Thyroid gland (tissue), 4 donors: ENCODE measurements around the gene STIM1. TPM values are rescaled to one million over a fixed set of nuclear protein-coding genes. Genes with fewer than 3 reads are reported as not detected.

Source experiments
- DNase-seq, 2 donors: peaks; one replicate each; pipeline ENCODE4 v3.0.0-alpha.2; 2019
- H3K27ac ChIP-seq, 3 donors: fragments of 200-600 bp; sonication (generic); 1 replicate in 2 of 3; 2 replicates in 1 of 3; pipeline ENCODE4 v1.5.1; 2016 to 2019; ENCODE audit warnings: mild to moderate bottlenecking in 1 of 3, moderate library complexity in 1 of 3
- H3K27me3 ChIP-seq: fragments of 200-600 bp; sonication (generic); one replicate; pipeline ENCODE4 v1.5.1; 2019
- H3K36me3 ChIP-seq, 2 donors: fragments of 200-600 bp; sonication (generic); one replicate each; pipeline ENCODE4 v1.5.1; 2016 to 2019
- H3K4me1 ChIP-seq, 2 donors: fragments of 200-600 bp; sonication (generic); one replicate each; pipeline ENCODE4 v1.5.1; 2017 to 2019
- H3K4me3 ChIP-seq, 3 donors: fragments of 200-600 bp; sonication (generic); replicated peaks in 1 of 3; 1 replicate in 2 of 3; 2 replicates in 1 of 3; pipeline ENCODE4 v1.5.1; 2016; ENCODE audit warnings: mild to moderate bottlenecking in 1 of 3
- H3K9me3 ChIP-seq: fragments of 200-600 bp; sonication (generic); one replicate; pipeline ENCODE4 v1.5.1; 2017
- CTCF ChIP-seq, 6 experiments: fragments of 200-600 bp in 3 of 6; fragments of 450-650 bp in 3 of 6; sonication (generic) in 3 of 6; IDR thresholded peaks; one replicate each; pipeline ENCODE4 v1.5.1; 2016 to 2019; ENCODE audit warnings: antibody characterized with exemption in 6 of 6, mild to moderate bottlenecking in 2 of 6, inconsistent platforms in 1 of 6, moderate library complexity in 1 of 6
- POLR2A ChIP-seq, 2 donors: fragments of 450-650 bp; IDR thresholded peaks; one replicate each; pipeline ENCODE4 v1.6.1; 2017; ENCODE audit warnings: antibody characterized with exemption in 2 of 2, mild to moderate bottlenecking in 2 of 2, moderate library complexity in 1 of 2
- WGBS, 2 donors: methylation state at CpG; one replicate each; pipeline ENCODE4 v1.1.5; 2017; 5-methylcytosine and 5-hydroxymethylcytosine counted together
- intact Hi-C: fragments of 100-400 bp; cut with DNase I; formaldehyde crosslinking; loops from one replicate; pipeline ENCODE4 v1.15.1; 2023
- total RNA-seq, 4 donors: library from RNA; depleted of rRNA; stranded (reverse); fragments of >200 nt; gene quantifications; one replicate each; pipeline ENCODE4 v1.2.3, GENCODE V29; 2016

The STIM1 gene
- total RNA-seq, 4 donors from 2014 or later, result 54.3 to 89.2 (median 71.0) TPM

GRCh38 chr11:3853899-3854659 is 1.4 kb upstream of the STIM1 start:
- Histone ChIP-seq H3K4me3 (no peak overlapping the region), H3K9me3 (no peaks in the 10 kb centered on the region), H3K4me1 (peaks cover 30 to 37% of the 10 kb centered on the region in 2 donors), H3K27ac (peak overlapping the region; percentile 78 to 95 (median 95)), H3K27me3 (no peaks in the 10 kb centered on the region), H3K36me3 (no peaks in the 10 kb centered on the region)
- WGBS, 2 donors, result 49 to 55% methylated on average over 11 of the region's 11 CpGs
- DNase-seq, result peak; percentile 78 to 82
- TF ChIP-seq POLR2A (IDR thresholded peaks at IDR 0.05) (peak in 1 of 2 donors; percentile 20), CTCF (IDR thresholded peaks at IDR 0.05) (no peak)
- intact Hi-C loops, result loop anchor here (2.0 kb wide), 1 partner anchor 219 kb away; no protein-coding TSS in a partner anchor

DNA sequence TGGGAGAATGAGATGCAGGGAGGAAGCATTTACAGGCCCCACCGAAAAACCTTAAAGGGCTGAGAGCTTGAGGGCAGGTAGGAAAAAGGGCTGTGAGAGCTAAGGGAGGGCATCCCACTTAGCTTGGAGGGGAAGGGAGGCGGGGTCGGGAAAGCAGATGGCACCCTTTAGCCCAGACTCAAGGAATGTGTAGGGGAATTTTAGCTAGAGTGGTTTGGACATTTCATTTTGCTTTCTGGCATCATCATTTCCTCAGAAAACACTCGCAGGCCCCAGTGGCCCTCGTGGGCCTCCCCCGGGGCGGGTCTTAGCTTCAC is 846 bp upstream of the STIM1 start:
- 23% methylated on average over 5 to 6 of the region's 7 CpGs for WGBS, 2 donors
- peak overlapping the region; percentile 78 to 95 (median 95) for H3K27ac ChIP-seq
- intact Hi-C loops, result loop anchor here (2.0 kb wide), 1 partner anchor 218 kb away; no protein-coding TSS in a partner anchor

GRCh38 chr11:3855808-3856491 is 486 bp downstream of the STIM1 start:
- peak; percentile 56 to 59 for DNase-seq
- TF ChIP-seq POLR2A (IDR thresholded peaks at IDR 0.05) (peak in 1 of 2 donors; percentile 26), CTCF (IDR thresholded peaks at IDR 0.05) (no peak)
- no peaks in the 10 kb centered on the region for H3K36me3 ChIP-seq
- peak overlapping the region; percentile 93 to 95 (median 95) for H3K27ac ChIP-seq
- intact Hi-C loops, result loop anchor here (2.0 to 5.0 kb wide), 2 partner anchors 91 to 217 kb away; no protein-coding TSS in a partner anchor
- H3K9me3 ChIP-seq, result no peaks in the 10 kb centered on the region
- peak overlapping the region; percentile 78 to 96 (median 93) for H3K4me3 ChIP-seq
- no peaks in the 10 kb centered on the region for H3K27me3 ChIP-seq
- WGBS, 2 donors, result 3% methylated on average over 24 to 26 of the region's 40 CpGs
- H3K4me1 ChIP-seq, result peaks cover 48 to 54% of the 10 kb centered on the region in 2 donors

More for the DNA sequence above, 846 bp upstream of the STIM1 start:
- no peaks in the 10 kb centered on the region for H3K9me3 ChIP-seq
- H3K4me3 ChIP-seq, result no peak overlapping the region
- no peak for DNase-seq
- H3K27me3 ChIP-seq, result no peaks in the 10 kb centered on the region
- H3K4me1 ChIP-seq, result peaks cover 35 to 42% of the 10 kb centered on the region in 2 donors
- no peaks in the 10 kb centered on the region for H3K36me3 ChIP-seq
- TF ChIP-seq CTCF (IDR thresholded peaks at IDR 0.05) (no peak), POLR2A (IDR thresholded peaks at IDR 0.05) (no peak)

DNA sequence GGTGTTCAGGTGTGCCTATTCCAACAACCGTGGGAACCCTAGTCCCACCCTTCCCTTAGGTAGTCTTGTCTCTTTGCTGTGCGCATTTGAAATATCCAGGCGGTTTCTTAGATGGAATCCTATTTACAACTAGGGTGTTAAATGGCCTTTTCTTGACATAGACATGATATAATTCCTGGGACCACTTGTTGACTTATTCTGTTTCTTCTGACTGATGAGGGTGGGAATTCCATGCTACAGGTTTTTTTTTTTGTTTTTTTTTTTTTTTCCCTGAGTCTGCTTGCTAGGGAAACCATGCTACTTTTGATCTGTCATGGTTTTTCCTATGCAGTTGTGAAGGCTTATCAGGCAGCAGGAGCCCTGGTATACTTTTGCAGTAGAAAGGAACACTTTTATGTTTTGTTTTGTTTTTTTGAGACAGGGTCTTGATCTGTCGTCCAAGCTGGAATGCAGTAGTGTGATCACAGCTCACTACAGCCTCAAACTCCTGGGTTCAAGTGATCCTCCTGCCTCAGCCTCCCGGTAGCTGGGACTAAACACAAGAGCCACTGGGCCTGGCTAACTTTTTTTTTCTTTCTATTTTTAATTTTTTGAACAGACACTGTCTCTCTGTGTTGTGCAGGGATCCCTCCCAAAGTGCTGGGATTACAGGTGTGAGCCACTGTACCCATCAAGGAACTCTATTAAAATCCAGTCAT is 1.5 kb downstream of the STIM1 start:
- H3K27ac ChIP-seq, result peak overlapping the region; percentile 93 to 95 (median 95)
- DNase-seq, result no peak
- H3K27me3 ChIP-seq, result no peaks in the 10 kb centered on the region
- H3K9me3 ChIP-seq, result no peaks in the 10 kb centered on the region
- H3K36me3 ChIP-seq, result no peaks in the 10 kb centered on the region
- peaks cover 56 to 64% of the 10 kb centered on the region in 2 donors for H3K4me1 ChIP-seq
- 50 to 60% methylated on average over 5 of the region's 5 CpGs for WGBS, 2 donors
- intact Hi-C loops, result loop anchor here (5.0 kb wide), 1 partner anchor 90 kb away; no protein-coding TSS in a partner anchor
- peak overlapping the region in 1 of 3 donors; percentile 93 for H3K4me3 ChIP-seq
- TF ChIP-seq POLR2A (IDR thresholded peaks at IDR 0.05) (no peak), CTCF (IDR thresholded peaks at IDR 0.05) (no peak)
